ENCODE results near the gene CCDC127.

CCDC127 gene

GRCh38 chr5:196350-196749, 21.6 kb downstream of the CCDC127 start:
- no peaks in the 10 kb centered on the region; the same call in 1 of the 2 replicates for H3K27me3 ChIP-seq (replicated peaks; ENCODE audit: control insufficient read depth, insufficient read depth, low read length)
- TF ChIP-seq, protein P1, sequence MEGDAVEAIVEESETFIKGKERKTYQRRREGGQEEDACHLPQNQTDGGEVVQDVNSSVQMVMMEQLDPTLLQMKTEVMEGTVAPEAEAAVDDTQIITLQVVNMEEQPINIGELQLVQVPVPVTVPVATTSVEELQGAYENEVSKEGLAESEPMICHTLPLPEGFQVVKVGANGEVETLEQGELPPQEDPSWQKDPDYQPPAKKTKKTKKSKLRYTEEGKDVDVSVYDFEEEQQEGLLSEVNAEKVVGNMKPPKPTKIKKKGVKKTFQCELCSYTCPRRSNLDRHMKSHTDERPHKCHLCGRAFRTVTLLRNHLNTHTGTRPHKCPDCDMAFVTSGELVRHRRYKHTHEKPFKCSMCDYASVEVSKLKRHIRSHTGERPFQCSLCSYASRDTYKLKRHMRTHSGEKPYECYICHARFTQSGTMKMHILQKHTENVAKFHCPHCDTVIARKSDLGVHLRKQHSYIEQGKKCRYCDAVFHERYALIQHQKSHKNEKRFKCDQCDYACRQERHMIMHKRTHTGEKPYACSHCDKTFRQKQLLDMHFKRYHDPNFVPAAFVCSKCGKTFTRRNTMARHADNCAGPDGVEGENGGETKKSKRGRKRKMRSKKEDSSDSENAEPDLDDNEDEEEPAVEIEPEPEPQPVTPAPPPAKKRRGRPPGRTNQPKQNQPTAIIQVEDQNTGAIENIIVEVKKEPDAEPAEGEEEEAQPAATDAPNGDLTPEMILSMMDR (IDR thresholded peaks at IDR 0.05; ENCODE audit: insufficient read depth, low read length, poor library complexity, severe bottlenecking): no peak
- H3K4me3 ChIP-seq (replicated peaks; ENCODE audit: low read depth, low read length): no peak overlapping the region
- DNase-seq (ENCODE audit: extremely low read depth, insufficient read length): no peak
- no peaks in the 10 kb centered on the region for H3K36me3 ChIP-seq (ENCODE audit: control insufficient read depth, insufficient read depth, low read length)

- no peak overlapping the region for H3K4me3 ChIP-seq (replicated peaks; ENCODE audit: low read depth, low read length)
- no peak for DNase-seq (ENCODE audit: extremely low read depth, insufficient read length)
- TF ChIP-seq, protein P1 (IDR thresholded peaks at IDR 0.05; ENCODE audit: insufficient read depth, low read length, poor library complexity, severe bottlenecking): peak; percentile 10
- no peaks in the 10 kb centered on the region; the same call in 1 of the 2 replicates for H3K27me3 ChIP-seq (replicated peaks; ENCODE audit: control insufficient read depth, insufficient read depth, low read length)
- no peaks in the 10 kb centered on the region for H3K36me3 ChIP-seq (ENCODE audit: control insufficient read depth, insufficient read depth, low read length)
Measured at GRCh38 chr5:195401-196160, 22.4 kb downstream of the CCDC127 start.

- Histone ChIP-seq H3K36me3 (ENCODE audit: control insufficient read depth, insufficient read depth, low read length) (no peaks in the 10 kb centered on the region), H3K4me3 (replicated peaks; ENCODE audit: low read depth, low read length) (no peak overlapping the region), H3K27me3 (replicated peaks; ENCODE audit: control insufficient read depth, insufficient read depth, low read length) (no peaks in the 10 kb centered on the region; the same call in 1 of the 2 replicates)
- DNase-seq (ENCODE audit: extremely low read depth, insufficient read length): no peak
- TF ChIP-seq, protein P1 (IDR thresholded peaks at IDR 0.05; ENCODE audit: insufficient read depth, low read length, poor library complexity, severe bottlenecking): no peak
Measured at GRCh38 chr5:194603-195209, 23.2 kb downstream of the CCDC127 start.

- H3K27me3 ChIP-seq (replicated peaks; ENCODE audit: control insufficient read depth, insufficient read depth, low read length): no peaks in the 10 kb centered on the region; the same call in 1 of the 2 replicates
- DNase-seq (ENCODE audit: extremely low read depth, insufficient read length): no peak
- H3K4me3 ChIP-seq (replicated peaks; ENCODE audit: low read depth, low read length): no peak overlapping the region
- no peaks in the 10 kb centered on the region for H3K36me3 ChIP-seq (ENCODE audit: control insufficient read depth, insufficient read depth, low read length)
- TF ChIP-seq, protein P1 (IDR thresholded peaks at IDR 0.05; ENCODE audit: insufficient read depth, low read length, poor library complexity, severe bottlenecking): no peak
Measured at GRCh38 chr5:194102-194501, 23.9 kb downstream of the CCDC127 start.

- no peaks in the 10 kb centered on the region for H3K36me3 ChIP-seq (ENCODE audit: control insufficient read depth, insufficient read depth, low read length)
- no peak for DNase-seq (ENCODE audit: extremely low read depth, insufficient read length)
- no peak overlapping the region for H3K4me3 ChIP-seq (replicated peaks; ENCODE audit: low read depth, low read length)
- TF ChIP-seq, protein P1 (IDR thresholded peaks at IDR 0.05; ENCODE audit: insufficient read depth, low read length, poor library complexity, severe bottlenecking): no peak
- no peaks in the 10 kb centered on the region; the same call in 1 of the 2 replicates for H3K27me3 ChIP-seq (replicated peaks; ENCODE audit: control insufficient read depth, insufficient read depth, low read length)
Measured at GRCh38 chr5:192970-193831, 24.8 kb downstream of the CCDC127 start.

All from GM06990 (cell line).